ENCODE data around the gene BTF3L4.
"Not testable (repeated sequence)": the region's sequence is repeated elsewhere in the genome, so short reads cannot be mapped to it uniquely, and the experiment has no call there.

The BTF3L4 gene

DNA sequence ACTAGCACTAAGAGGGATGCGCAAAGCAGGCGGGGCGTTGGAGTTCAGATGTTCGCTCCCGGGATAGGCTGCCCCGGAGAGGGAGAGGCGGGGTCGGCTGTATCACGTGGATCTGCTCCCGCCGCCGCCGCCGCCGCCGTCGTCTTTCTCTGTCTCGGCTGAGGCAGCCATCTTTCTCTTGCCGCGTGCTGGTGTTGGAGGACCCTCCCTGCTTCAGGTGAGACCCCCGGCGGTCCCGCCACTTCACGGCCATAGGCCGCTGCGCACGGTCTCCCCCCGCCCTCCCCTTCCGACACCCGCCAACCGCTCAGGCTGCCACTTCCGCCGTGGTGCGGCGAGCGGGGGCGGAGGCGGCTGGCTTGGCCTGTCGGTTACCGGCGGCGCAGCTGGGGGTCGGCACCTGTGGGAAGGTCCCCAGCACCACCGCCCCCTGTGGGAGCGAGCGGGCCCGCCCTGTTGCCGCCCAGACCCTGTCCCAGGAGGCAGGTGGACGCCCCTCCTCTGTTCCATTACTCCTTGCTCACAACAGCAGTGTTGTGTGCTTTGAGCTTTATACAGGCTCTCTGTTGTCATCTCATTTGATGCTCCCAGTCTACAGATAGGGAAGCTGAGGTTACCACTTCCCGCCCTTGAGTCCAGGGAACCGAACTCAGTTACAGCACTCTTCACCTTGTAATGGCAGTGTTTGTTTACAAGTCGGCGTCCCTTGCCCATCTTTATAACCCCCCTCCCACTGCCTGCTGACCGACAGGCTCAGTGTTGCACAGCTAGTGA is at the start of gene BTF3L4:
BTF3L4 (plus strand) TSS at position 133 of the 774 bp plus-strand sequence. CDS start 3,553 bp downstream, outside the sequence.
- peak; percentile 79 to 85 for DNase-seq (ENCODE audit: low read depth in 2 of 2)

DNA sequence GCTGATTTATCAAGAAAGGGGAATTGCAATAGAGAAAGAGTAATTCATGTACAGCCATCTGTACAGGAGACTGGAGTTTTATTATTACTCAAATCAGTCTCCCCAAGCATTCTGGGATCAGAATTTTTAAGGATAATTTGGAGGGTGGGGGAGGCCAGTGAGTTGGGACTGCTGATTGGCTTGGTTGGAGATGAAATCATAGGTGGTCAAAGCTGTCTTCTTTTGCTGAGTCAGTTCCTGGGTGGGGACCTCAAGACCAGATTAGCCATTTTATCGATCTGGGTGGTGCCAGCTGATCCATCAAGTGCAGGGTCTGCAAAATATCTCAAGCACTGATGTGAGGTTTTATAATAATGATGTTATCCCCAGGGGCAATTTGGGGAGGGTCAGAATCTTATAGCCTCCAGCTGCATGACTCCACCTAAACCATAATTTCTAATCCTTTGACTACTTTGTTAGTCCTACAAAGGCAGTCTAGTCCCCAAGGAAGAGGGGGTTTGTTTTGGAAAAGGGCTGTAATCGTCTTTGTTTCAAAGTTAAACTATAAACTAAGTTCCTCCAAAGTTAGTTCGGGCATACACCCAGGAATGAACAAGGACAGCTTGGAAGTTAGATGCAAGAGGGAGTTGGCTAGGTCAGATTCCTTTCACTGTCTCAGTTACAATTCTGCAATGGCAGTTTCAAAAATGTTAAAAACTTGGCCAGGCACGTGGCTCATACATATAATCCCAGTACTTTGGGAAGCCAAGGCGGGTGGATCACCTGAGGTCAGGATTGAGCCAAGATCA is 48.7 kb upstream of the BTF3L4 start:
- no peak for DNase-seq (ENCODE audit: low read depth in 2 of 2)

DNA sequence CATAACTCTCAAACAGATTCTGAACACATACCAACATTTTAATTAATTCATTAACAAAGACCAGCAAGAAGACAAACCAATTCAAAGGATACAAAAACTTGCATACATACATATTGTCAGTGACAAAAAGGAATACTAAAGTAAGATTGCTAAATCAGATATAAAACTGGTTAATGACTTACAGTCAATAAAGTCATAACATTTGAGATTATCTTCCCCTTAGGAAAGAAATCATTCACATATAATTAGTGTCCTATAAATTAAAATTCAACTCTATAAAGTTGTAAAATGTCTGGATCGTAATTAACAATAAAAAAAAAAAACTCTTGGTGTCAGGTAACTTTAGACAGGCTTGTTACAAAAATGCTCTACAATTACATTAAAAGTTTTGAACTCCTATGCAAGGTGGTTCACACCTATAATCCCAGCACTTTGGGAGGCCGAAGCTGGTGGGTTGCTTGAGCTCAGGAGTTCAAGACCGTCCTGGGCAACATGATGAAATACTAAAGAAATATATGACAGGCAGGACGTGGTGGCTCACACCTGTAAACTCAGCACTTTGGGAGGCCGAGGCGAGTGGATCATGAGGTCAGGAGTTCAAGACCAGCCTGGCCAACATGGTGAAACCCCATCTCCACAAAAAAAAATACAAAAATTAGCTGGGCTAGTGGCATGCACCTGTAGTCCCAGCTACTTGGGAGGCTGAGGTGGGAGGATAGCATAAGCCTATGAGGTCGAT is 47.9 kb upstream of the BTF3L4 start:
- no peak for DNase-seq (ENCODE audit: low read depth in 2 of 2)

DNA sequence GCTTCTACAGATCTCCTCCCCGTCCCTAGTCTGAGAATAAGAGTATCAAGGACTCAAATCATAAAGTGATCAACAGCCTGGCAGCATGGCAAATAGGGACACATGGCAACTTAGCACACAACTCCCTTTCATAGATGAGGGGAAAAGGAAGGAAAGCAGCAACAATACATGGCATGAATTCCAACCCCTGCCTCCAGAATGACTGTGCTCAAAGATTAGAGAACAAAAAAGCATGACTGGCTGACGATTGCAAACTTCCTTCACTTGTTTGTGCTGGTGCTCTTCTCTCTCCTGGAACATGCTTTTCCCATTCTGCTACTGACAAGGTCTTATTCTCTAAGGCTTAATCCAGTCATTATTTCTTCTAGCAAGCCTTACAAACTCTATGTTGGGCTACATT is 34.0 kb upstream of the BTF3L4 start:
- no peak for DNase-seq (ENCODE audit: low read depth in 2 of 2)

DNA sequence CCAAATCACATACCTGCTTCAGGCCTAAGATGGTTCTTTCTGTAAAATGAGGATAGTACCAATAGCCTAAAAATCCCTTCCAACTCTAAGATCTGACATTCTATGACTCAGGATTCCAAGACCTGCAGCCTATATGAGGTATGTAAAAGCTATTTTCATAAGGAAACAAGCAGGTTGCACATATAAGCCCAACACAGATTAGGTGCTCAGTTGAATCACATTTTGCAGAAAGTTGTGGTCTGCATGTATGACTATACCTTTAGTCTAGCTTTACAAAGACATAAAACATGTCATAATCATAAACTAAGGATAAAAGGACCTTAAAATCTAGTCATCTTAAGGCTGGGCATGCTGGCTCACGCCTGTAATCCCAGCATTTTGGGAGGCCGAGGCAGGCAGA is 29.8 kb upstream of the BTF3L4 start:
- DNase-seq (ENCODE audit: low read depth in 2 of 2), result no peak

DNA sequence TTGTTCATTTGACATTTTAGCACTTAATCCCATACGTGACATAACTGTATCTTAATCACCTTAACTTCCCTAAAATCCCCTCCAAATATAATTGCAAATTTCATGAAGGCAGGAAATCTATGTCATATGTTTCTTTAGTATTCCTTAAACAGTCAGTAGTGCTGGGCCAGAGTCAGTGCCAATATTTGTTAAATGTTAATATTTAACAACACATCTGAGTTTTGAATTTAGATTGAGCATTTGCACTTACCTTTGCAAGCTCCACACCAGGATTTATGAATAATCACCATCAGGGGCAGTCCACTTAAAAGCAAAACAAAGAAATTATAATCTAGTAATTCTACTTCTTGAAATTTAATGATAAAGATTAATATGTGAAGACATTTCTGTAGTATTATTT is 27.8 kb upstream of the BTF3L4 start:
- DNase-seq (ENCODE audit: low read depth in 2 of 2), result no peak

DNA sequence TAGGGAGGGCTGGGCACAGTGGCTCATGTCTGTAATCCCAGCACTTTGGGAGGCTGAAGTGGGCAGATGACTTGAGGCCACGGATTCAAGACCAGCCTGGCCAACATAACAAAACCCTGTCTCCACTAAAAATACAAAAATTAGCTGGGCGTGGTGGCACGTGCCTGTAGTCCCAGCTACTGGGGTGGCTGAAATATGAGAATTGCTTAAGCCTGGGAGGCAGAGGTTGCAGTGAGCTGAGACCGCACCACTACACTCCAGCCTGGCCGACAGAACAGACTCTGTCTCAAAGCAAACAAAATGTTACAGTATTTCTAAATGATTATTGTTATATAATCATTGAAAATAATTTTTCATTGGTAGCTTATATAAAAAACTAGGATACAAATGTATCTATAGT is 27.3 kb upstream of the BTF3L4 start:
- DNase-seq (ENCODE audit: low read depth in 2 of 2), result not testable (repeated sequence)

DNA sequence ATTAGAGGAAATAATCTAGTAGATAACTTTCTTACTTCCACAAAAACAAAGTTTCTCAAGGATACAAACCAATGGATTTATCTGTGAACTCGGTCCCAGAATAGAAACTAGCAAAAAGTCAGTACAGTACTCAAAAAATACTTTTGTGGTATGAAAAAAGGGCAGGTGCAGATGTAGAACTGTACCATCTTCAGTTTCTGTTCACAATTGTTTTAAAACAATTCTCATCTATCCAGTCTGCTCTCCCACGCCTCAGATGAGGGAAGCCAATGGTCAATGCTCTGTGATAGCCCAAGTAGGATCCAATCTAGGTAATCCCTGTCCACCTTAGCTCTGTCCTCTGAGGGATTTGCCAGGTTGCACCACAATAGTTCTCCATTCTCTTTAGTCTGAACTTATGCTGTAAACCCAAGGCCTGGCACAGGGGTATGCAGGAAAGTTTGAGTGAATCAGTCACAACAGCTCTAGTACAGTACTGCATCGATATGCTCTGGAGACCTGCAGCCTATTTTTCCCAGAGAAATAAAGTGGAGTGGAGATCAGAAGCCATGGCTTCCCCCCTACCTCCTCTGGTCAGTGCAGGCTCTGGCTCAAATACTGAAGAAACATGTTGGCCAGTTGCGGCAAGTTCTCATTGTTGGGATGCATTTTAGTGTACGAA is 23.8 kb upstream of the BTF3L4 start:
- no peak for DNase-seq (ENCODE audit: low read depth in 2 of 2)

DNA sequence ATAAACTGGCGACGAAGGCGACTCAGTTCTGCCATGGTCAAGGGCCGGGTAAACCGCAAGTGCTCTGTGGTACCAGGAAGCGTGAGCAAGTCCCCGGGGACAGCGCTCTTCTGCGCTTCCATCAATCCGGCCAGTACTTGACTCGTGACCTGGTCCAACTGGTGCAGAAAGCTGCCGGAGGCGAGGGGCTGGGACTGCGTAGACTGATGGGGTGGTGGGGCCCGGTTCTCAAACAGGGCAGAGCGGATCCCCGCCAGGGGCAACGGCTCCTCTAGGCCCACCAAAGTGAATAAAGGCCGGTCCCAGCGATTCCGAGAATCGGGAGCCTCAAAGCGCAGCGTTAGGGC is 23.3 kb upstream of the BTF3L4 start:
- no peak for DNase-seq (ENCODE audit: low read depth in 2 of 2)

DNA sequence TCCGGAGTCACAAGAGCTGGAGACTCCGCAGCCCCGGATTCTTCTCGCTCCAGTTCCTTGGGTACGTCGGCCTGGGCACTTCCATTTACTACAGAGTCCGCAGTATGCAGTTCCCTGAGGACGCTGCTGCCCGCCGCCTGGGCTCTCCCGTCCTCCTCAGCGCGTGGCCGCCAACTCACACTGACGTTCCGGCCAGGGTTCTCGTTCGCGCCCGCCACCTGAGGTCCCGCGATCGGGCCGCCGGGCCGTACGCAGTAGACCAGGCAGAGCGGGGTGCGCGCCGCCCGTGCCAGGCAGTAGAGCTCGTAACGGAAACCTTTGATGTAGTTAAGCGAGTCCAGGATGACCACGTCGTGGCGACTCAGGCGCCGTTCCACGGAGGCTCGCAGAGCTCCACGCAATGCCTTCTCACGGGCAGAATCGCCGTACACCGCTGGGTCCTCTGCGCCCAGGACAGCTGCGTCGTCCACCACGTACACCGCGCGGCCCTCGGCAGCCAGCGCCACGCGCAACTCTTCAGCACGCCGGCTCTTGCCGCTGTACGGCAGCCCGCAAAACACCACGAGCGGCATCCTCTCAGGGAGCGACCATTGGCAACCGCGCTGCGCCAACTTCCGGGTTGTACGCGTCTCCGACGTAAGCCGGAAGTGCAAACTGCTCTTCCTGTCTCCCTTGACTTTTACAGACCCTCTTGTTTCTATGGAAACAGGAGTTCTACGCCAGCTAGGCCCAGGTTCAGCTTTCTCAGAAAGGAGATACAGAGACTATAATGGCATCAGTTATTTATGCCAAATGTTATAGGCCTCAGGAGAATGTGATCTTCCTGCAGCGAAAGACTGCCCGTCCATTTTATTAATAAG is 22.7 kb upstream of the BTF3L4 start, which contains the start of gene KTI12:
KTI12 (minus strand) TSS at position 621 of the 860 bp plus-strand sequence; CDS start at position 572, 49 bp downstream.
- DNase-seq (ENCODE audit: low read depth in 2 of 2), result peak; percentile 64 to 76

DNA sequence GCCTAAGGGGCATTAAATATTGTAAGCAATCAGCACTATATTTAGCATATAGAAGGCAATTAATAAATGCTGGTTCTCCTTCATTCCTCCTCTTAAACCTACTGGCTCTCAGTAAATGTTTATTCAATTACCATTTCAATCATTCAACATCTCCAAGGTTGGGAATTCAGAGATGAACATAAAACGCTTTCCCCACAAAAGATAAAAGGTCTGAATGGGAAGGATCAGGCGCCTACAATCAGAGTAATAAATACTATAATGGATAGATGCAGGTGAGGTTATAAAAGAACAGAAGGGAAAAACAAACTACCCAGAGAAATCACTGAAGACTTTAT is 22.1 kb upstream of the BTF3L4 start:
- no peak for DNase-seq (ENCODE audit: low read depth in 2 of 2)

DNA sequence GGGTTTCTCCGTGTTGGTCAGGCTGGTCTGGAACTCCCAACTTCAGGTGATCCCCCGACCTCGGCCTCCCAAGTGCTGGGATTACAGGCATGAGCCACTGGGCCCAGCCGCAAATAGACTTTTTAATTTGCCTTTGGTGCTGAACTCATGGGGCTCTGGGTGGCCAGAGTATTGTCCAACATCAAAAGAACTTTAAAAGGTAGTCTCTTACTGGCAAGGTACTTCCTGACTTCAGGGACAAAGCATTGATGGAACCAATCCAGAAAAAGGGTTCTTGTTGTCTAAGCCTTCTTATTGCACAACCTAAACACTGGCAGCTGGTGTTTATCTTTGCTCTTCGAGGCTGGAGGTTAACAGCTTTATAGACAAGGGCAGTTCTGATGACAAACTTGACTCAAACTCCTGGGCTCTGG is 18.7 kb upstream of the BTF3L4 start:
- DNase-seq (ENCODE audit: low read depth in 2 of 2), result no peak

DNA sequence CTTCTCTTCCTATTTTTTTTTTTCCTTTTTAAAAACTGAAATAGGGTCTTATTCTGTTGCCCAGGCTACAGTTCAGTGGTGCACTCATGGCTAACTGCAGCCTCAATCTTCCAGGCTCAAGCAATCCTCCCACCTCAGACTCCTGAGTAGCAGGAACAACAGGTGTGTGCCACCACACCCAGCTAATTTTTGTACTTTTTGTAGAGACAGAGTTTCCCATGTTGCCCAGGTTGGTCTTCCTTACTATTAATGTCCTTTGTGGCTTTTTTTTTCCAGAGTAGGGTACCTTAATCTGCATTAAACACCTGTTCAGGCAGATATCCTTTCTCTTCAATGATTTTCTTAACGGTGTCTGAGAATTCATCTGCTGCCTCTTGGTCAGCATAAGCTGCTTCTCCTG is 18.2 kb upstream of the BTF3L4 start:
- DNase-seq (ENCODE audit: low read depth in 2 of 2), result no peak

DNA sequence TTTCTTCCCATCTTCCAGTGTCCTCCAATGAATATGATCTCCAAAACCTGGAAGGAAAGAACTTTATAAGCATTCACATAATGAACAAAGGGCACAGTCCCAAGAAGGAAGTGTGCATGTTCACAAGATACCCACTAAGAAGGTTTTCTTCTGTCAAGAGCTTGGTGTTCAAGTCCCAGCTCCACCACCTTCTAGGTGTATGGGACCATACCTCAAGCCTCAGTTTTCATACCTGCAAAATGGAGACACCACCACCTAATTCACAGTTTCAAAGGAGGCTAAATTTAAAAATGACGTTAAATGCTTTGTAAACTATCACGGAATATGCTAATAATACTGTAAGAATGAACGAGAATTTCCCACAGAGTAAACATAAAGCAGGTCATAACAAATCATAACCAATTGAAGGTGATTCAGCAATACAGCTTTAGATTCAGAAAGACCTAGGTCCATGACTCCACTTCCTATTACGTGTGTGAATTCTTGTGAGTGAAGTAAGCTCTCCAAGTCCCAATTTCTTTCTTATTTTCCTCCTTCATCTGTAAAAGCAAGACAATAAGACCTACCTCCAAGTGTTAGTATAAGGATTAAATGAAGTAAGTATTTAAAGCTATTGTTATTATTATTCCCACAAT is 14.4 kb upstream of the BTF3L4 start:
- DNase-seq (ENCODE audit: low read depth in 2 of 2), result no peak

DNA sequence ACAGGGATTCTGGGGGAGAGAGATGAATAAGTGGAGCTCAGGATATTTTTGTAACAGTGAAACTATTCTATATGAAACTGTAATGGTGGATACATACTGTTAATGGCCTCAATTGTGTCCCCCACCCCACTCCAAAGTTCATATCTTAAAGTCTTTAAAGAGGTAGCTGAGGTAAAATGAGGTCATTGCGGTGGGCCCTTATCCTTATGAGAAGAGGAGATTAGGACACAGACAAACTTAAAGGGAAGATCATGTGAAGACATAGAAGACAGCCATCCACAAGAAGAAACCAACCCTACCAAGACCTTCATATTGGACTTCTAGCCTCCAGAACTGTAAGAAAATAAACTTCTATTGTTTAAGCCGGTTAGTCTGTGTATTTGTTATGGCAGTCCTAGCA is 10.9 kb upstream of the BTF3L4 start:
- no peak for DNase-seq (ENCODE audit: low read depth in 2 of 2)

DNA sequence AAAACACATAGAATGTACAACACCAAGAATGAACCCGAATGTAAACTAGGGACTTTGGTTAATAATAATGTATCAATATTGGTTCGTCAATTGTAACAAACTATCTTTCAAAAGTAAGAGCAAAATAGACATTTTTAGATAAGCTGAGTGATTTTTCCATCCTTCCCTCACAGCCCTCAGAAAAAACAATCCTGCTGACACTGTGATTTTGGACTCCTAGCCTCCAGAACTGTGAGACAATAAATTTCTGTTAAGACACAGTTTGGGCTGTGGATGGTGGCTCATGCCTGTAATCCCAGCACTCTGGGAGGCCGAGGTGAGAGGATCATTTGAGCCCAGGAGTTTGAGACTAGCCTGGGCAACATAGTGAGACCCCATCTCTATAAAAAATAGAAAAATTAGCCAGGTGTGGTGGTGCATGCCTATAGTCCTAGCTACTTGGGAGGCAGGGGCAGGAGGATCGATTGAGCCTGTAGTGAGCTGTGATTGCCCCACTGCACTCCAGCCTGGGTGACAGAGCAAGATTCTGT is 10.4 kb upstream of the BTF3L4 start:
- DNase-seq (ENCODE audit: low read depth in 2 of 2), result not testable (repeated sequence)

DNA sequence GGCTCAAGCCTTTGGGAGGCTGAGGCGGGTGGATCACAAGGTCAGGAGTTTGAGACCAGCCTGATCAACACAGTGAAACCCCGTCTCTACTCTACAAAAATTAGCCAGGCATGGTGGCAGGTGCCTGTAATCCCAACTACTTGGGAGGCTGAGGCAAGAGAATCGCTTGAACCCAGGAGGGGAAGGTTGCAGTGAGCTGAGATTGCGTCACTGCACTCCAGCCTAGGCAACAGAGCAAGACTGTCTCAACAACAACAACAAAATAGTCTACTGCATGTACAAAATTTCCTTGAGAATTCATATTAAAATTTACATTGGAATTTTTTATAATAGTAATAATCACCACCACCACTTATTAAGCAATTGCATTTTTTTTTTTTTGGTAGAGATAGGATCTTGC is 6.8 kb upstream of the BTF3L4 start:
- DNase-seq (ENCODE audit: low read depth in 2 of 2), result not testable (repeated sequence)

DNA sequence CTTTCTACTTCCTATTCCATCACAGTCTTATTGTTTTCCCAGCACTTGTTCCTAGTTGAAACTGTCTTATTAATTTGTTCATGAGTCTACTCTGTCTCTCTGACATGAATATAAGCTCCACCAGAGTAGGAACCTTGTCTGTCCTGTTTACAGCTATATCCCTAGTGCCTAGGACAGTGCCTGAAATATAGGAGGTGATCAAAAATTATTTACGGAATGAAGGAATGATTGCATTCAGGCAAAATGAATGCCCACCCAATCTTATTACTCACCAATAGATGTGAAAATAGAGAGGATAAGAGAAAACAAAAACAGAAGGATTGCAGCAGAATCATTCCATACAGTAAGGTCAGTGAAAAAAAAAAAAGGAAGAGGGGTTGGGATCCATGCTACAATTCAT is 2.2 kb upstream of the BTF3L4 start:
- DNase-seq (ENCODE audit: low read depth in 2 of 2), result no peak

DNA sequence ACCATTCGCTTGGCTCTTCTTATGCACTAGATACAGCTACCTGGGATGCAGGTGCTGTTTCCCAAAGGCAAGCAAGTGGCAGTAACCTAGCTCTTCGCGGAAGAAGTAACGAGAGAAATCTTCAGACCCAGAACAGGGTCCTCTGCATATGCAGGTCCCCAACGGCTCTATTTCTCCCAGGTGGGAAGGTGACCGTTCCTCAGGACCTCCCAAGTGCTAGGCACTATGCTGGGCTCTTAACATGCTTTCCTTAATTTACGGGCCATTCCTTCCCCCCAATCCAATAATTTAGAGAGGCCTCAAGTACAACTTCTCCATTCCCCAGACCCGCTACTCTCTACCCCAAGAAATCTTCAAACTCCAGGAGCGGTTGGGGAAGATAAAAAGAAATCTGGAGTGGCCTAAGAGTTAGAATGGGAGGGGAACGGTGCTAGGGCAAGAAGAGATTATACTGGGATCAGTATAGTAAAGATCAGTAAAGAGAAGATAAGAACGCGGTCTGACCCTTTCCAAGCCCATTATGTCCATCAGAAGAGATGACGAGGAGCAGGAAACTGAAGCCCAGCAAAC is 1.5 kb upstream of the BTF3L4 start:
- DNase-seq (ENCODE audit: low read depth in 2 of 2), result no peak
